Measurements from ENCODE around the gene ARMC7.

DNA sequence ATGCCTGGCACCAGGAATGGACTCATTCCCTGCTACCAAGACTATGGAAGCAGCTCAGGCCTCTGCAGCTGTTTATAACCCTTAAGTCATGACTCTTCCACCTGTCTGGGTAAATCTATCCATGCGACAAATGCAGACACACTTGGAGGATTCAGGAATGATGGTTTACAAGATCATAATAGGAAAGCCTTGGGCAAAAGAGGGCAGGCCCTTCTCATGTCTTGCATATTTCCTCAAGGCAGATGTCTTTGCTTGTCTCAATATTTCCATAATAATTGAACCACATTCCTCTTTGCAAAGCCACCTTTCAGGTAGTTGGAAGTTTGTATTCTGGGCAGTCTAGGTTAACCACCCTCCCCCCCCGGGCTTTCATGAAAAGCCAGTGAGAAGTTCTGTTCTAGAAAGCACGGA lies 45.4 kb downstream of the ARMC7 start:
- TF ChIP-seq, protein P1, sequence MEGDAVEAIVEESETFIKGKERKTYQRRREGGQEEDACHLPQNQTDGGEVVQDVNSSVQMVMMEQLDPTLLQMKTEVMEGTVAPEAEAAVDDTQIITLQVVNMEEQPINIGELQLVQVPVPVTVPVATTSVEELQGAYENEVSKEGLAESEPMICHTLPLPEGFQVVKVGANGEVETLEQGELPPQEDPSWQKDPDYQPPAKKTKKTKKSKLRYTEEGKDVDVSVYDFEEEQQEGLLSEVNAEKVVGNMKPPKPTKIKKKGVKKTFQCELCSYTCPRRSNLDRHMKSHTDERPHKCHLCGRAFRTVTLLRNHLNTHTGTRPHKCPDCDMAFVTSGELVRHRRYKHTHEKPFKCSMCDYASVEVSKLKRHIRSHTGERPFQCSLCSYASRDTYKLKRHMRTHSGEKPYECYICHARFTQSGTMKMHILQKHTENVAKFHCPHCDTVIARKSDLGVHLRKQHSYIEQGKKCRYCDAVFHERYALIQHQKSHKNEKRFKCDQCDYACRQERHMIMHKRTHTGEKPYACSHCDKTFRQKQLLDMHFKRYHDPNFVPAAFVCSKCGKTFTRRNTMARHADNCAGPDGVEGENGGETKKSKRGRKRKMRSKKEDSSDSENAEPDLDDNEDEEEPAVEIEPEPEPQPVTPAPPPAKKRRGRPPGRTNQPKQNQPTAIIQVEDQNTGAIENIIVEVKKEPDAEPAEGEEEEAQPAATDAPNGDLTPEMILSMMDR (IDR thresholded peaks at IDR 0.05): no peak
- no peak for TF ChIP-seq EZH2 (IDR thresholded peaks at IDR 0.05; ENCODE audit: borderline replicate concordance, insufficient read depth, low read depth, low read length, poor library complexity, severe bottlenecking)

Measured in B cell (primary cell).